ENCODE results near the gene CYP2D6. TPM values are rescaled to one million over a fixed set of nuclear protein-coding genes. Genes with fewer than 3 reads are reported as not detected.
"Not testable (repeated sequence)": the region's sequence is repeated elsewhere in the genome, so short reads cannot be mapped to it uniquely, and the experiment has no call there.

The CYP2D6 gene
- total RNA-seq, 1 experiment from 2014 or later = 2.7 TPM

DNA sequence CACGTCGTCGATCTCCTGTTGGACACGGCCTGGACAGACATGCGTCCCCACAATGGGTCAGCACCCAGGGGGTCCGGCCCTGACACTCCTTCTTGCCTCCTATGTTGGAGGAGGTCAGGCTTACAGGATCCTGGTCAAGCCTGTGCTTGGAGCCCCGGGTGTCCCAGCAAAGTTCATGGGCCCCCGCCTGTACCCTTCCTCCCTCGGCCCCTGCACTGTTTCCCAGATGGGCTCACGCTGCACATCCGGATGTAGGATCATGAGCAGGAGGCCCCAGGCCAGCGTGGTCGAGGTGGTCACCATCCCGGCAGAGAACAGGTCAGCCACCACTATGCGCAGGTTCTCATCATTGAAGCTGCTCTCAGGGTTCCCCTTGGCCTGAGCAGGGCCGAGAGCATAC, 3.0 kb downstream of the CYP2D6 start:
- no peak for ATAC-seq
- CTCF ChIA-PET = no interaction called here
- POLR2A ChIA-PET = no interaction called here

DNA sequence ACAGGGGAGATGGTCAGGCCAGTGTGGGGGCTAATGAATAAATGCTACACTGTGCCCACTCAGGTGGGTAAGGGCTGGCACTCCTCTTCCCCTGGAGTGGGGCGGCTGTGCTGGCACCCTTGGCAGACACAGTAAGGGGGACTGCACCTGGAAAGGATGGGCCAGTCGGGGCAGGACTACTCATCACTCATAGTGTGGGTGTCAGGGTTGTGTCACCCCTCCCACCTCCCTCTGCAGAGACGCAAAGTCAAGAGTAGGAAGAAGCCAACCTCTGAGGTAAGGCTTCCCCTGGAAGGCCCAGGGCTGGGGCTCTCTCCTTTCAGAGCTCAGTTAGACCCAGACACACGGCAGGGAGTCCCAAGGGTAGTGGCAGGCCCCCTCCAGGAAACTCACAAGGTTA, 7.1 kb downstream of the CYP2D6 start:
- in situ Hi-C loops (cut with HindIII; ENCODE audit: low pct_unique_long_range_greater_than_20kb, low sequenced_read_pairs); H3K4me1 ChIP-seq (ENCODE audit: control insufficient read depth, insufficient read depth, low read length); H3K27ac ChIP-seq (ENCODE audit: low read length); BruUV-seq (replicated peaks); H3K4me3 ChIP-seq (ENCODE audit: low read depth in 2 of 2, low read length in 2 of 2); ATAC-seq; DNase-seq (ENCODE audit: low read depth, low spot score); H3K27me3 ChIP-seq (ENCODE audit: control insufficient read depth, insufficient read depth, low read length); H3K9me3 ChIP-seq (ENCODE audit: control insufficient read depth, insufficient read depth, low read depth, low read length); POLR2A ChIA-PET; intact Hi-C loops (cut with micrococcal nuclease; ENCODE audit: unreplicated experiment); H3K36me3 ChIP-seq (ENCODE audit: control insufficient read depth, insufficient read depth, low read length); CTCF ChIA-PET: not testable (repeated sequence)

More for the DNA sequence above, 3.0 kb downstream of the CYP2D6 start:
- H3K36me3 ChIP-seq (ENCODE audit: control insufficient read depth, insufficient read depth, low read length) = no peaks in the 10 kb centered on the region
- H3K27me3 ChIP-seq (ENCODE audit: control insufficient read depth, insufficient read depth, low read length) = no peaks in the 10 kb centered on the region
- H3K4me1 ChIP-seq (ENCODE audit: control insufficient read depth, insufficient read depth, low read length) = no peaks in the 10 kb centered on the region
- TF ChIP-seq TCF7L2 (IDR thresholded peaks at IDR 0.05; ENCODE audit: low read depth, low read length) (no peak), SIN3A (IDR thresholded peaks at IDR 0.05; ENCODE audit: borderline replicate concordance, insufficient read depth, low read depth, low read length) (no peak), POLR2AphosphoS5 (IDR thresholded peaks at IDR 0.05; ENCODE audit: low read depth, low read length) (no peak)
- TF ChIP-seq, protein P1, sequence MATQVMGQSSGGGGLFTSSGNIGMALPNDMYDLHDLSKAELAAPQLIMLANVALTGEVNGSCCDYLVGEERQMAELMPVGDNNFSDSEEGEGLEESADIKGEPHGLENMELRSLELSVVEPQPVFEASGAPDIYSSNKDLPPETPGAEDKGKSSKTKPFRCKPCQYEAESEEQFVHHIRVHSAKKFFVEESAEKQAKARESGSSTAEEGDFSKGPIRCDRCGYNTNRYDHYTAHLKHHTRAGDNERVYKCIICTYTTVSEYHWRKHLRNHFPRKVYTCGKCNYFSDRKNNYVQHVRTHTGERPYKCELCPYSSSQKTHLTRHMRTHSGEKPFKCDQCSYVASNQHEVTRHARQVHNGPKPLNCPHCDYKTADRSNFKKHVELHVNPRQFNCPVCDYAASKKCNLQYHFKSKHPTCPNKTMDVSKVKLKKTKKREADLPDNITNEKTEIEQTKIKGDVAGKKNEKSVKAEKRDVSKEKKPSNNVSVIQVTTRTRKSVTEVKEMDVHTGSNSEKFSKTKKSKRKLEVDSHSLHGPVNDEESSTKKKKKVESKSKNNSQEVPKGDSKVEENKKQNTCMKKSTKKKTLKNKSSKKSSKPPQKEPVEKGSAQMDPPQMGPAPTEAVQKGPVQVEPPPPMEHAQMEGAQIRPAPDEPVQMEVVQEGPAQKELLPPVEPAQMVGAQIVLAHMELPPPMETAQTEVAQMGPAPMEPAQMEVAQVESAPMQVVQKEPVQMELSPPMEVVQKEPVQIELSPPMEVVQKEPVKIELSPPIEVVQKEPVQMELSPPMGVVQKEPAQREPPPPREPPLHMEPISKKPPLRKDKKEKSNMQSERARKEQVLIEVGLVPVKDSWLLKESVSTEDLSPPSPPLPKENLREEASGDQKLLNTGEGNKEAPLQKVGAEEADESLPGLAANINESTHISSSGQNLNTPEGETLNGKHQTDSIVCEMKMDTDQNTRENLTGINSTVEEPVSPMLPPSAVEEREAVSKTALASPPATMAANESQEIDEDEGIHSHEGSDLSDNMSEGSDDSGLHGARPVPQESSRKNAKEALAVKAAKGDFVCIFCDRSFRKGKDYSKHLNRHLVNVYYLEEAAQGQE (IDR thresholded peaks at IDR 0.05; ENCODE audit: insufficient read depth in 1 of 2, low read depth in 2 of 2, low read length in 1 of 2) = no peak
- TF ChIP-seq, protein P2, sequence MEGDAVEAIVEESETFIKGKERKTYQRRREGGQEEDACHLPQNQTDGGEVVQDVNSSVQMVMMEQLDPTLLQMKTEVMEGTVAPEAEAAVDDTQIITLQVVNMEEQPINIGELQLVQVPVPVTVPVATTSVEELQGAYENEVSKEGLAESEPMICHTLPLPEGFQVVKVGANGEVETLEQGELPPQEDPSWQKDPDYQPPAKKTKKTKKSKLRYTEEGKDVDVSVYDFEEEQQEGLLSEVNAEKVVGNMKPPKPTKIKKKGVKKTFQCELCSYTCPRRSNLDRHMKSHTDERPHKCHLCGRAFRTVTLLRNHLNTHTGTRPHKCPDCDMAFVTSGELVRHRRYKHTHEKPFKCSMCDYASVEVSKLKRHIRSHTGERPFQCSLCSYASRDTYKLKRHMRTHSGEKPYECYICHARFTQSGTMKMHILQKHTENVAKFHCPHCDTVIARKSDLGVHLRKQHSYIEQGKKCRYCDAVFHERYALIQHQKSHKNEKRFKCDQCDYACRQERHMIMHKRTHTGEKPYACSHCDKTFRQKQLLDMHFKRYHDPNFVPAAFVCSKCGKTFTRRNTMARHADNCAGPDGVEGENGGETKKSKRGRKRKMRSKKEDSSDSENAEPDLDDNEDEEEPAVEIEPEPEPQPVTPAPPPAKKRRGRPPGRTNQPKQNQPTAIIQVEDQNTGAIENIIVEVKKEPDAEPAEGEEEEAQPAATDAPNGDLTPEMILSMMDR (IDR thresholded peaks at IDR 0.05) = no peak
- in situ Hi-C loops (cut with HindIII; ENCODE audit: low pct_unique_long_range_greater_than_20kb, low sequenced_read_pairs) = no loop called here
- no peaks in the 10 kb centered on the region for H3K9me3 ChIP-seq (ENCODE audit: control insufficient read depth, insufficient read depth, low read depth, low read length)
- DNase-seq (ENCODE audit: low read depth, low spot score) = no peak
- intact Hi-C loops (cut with micrococcal nuclease; ENCODE audit: unreplicated experiment) = no loop called here
- H3K4me3 ChIP-seq (ENCODE audit: low read depth in 2 of 2, low read length in 2 of 2) = no peak overlapping the region
- no TSS peak for BruUV-seq (replicated peaks)
- H3K27ac ChIP-seq (ENCODE audit: low read length) = no peak overlapping the region

DNA sequence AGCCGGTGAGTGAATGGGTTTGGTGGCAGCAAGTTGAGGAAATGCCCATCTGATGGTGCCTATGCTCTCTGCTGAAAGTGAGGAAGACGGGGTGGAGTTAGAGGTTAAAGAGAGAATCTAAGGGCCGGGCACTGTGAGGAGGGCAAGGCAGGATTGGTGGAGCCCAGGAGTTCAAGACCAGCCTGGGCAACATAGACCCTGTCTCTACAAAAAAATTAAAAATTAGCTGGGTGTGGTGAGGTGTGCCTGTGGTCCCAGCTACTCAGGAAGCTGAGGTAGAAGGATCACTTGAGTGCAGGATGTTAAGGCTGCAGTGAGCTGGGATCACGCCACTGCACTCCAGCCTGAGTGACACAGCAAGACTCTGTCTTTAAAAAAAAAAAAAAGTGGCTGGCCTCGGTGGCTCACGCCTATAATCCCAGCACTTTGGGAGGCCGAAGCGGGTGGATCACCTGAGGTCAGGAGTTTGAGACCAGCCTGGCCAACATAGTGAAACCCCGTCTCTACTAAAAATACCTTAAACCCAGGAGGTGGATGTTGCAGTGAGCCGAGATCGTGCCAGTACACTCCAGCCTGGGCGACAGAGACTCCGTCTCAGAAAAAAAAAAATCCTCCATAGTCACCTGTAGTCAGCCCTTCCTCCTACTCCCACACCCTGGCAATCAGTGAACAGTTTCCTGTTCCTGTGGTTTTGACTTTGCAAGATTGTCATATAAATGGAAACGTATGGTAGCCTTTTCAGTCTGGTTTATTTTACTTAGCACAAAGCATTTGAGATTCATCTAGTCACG, 10.2 kb downstream of the CYP2D6 start:
- H3K27me3 ChIP-seq (ENCODE audit: control insufficient read depth, insufficient read depth, low read length); intact Hi-C loops (cut with micrococcal nuclease; ENCODE audit: unreplicated experiment); CTCF ChIA-PET; in situ Hi-C loops (cut with HindIII; ENCODE audit: low pct_unique_long_range_greater_than_20kb, low sequenced_read_pairs); BruUV-seq (replicated peaks); H3K4me1 ChIP-seq (ENCODE audit: control insufficient read depth, insufficient read depth, low read length); H3K36me3 ChIP-seq (ENCODE audit: control insufficient read depth, insufficient read depth, low read length); ATAC-seq; H3K4me3 ChIP-seq (ENCODE audit: low read depth in 2 of 2, low read length in 2 of 2); DNase-seq (ENCODE audit: low read depth, low spot score); H3K9me3 ChIP-seq (ENCODE audit: control insufficient read depth, insufficient read depth, low read depth, low read length); H3K27ac ChIP-seq (ENCODE audit: low read length); POLR2A ChIA-PET: not testable (repeated sequence)
